SU-DHL-6 (cell line): ENCODE data around the gene ST7L.

ENCODE experiments used
- H2AFZ ChIP-seq: fragments of 200-600 bp; sonication (generic); 2 replicates; pipeline ENCODE4 v1.6.1; 2014; ENCODE audit warnings: low read depth, mild to moderate bottlenecking, moderate library complexity, mixed read lengths, antibody characterized with exemption, low read length; ENCODE audit not compliant: severe bottlenecking
- H3F3A ChIP-seq: fragments of 200-600 bp; shearing (Covaris generic); 2 replicates; pipeline ENCODE4 v1.6.0; 2016; ENCODE audit warnings: antibody characterized with exemption, mild to moderate bottlenecking; ENCODE audit not compliant: insufficient read depth
- H3K27ac ChIP-seq: fragments of 200-600 bp; sonication (generic); 2 replicates; pipeline ENCODE4 v1.5.1; 2016; ENCODE audit warnings: low read depth, mild to moderate bottlenecking, low read length, moderate library complexity, mixed read lengths
- H3K27me3 ChIP-seq: fragments of 200-600 bp; sonication (generic), shearing (Covaris generic); 2 replicates; pipeline ENCODE4 v1.6.0; 2014; ENCODE audit warnings: mild to moderate bottlenecking, low read length
- H3K36me3 ChIP-seq: fragments of 200-600 bp; sonication (generic); 2 replicates; pipeline ENCODE4 v1.6.1; 2014; ENCODE audit warnings: mild to moderate bottlenecking, low read length, mixed read lengths
- H3K4me2 ChIP-seq: fragments of 300-600, 200-600 bp; shearing (Covaris generic), sonication (generic); 2 replicates; pipeline ENCODE4 v1.6.0; 2014; ENCODE audit warnings: low read length, low read depth, mild to moderate bottlenecking; ENCODE audit not compliant: poor library complexity, severe bottlenecking
- H3K4me3 ChIP-seq: fragments of 200-600 bp; sonication (generic); 2 replicates; pipeline ENCODE4 v1.5.1; 2014; ENCODE audit warnings: antibody characterized with exemption, low read length, mild to moderate bottlenecking, mixed read lengths; ENCODE audit not compliant: insufficient read depth, poor library complexity, severe bottlenecking
- H3K79me2 ChIP-seq: fragments of 200-600 bp; sonication (generic); 2 replicates; pipeline ENCODE4 v1.6.1; 2014; ENCODE audit warnings: mild to moderate bottlenecking, low read length, moderate library complexity; ENCODE audit not compliant: insufficient read depth
- H3K9ac ChIP-seq: fragments of 200-600 bp; sonication (generic); 2 replicates; pipeline ENCODE4 v1.7.0; 2014; ENCODE audit warnings: mild to moderate bottlenecking, low read length
- H3K9me2 ChIP-seq: fragments of 200-600 bp; sonication (generic); replicated peaks from 2 replicates; pipeline ENCODE4 v1.6.1; 2014; ENCODE audit warnings: low read length; ENCODE audit not compliant: insufficient read depth
- H3K9me3 ChIP-seq: fragments of 200-600 bp; sonication (generic); 2 replicates; pipeline ENCODE4 v1.6.1; 2014; ENCODE audit warnings: low read length, mixed read lengths; ENCODE audit not compliant: insufficient read depth
- H4K20me1 ChIP-seq: fragments of 200-600 bp; sonication (generic); 2 replicates; pipeline ENCODE4 v1.6.1; 2014; ENCODE audit warnings: low read depth, mild to moderate bottlenecking, antibody characterized with exemption, low read length, moderate library complexity, mixed read lengths
- EZH2phosphoT487 ChIP-seq: fragments of 200-600 bp; sonication (generic), shearing (Covaris generic); conservative IDR thresholded peaks from 2 replicates; pipeline ENCODE4 v1.6.1; 2018; ENCODE audit warnings: mild to moderate bottlenecking, antibody characterized with exemption, low read length, moderate library complexity, mixed read lengths
- TF ChIP-seq, protein P1 (sequence below): fragments of 200-600 bp; sonication (generic); IDR thresholded peaks from one replicate; pipeline ENCODE4 v1.5.1; 2017; ENCODE audit warnings: antibody characterized with exemption, mild to moderate bottlenecking, low read length, moderate library complexity; ENCODE audit not compliant: insufficient read depth, poor library complexity, severe bottlenecking

Gene ST7L

DNA sequence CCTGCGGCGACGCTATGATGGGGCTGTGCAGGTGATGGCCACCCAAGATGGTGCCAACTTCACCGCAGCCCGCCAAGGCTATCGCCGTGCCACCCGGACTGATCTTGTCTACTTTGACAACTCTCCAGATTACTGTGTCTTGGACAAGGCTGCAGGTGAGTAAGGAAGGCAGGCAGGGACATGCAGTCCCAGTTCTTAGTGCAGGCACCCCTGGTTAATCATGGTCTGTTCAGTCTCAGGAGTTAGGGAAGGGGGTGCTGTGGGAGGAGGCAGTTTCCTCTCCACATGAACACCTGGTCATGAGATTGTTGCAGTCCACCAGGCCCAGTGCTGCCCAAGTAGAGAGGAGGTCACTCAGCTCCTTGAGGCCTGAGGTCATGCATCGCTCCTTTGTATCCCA is 101.7 kb downstream of the ST7L start:
- Histone ChIP-seq H3K36me3 (no peaks in the 10 kb centered on the region), H3K9ac (no peak overlapping the region), H3K79me2 (no peaks in the 10 kb centered on the region), H3K9me3 (no peaks in the 10 kb centered on the region), H3K27me3 (no peaks in the 10 kb centered on the region), H3F3A (no peaks in the 10 kb centered on the region), H3K27ac (no peak overlapping the region), H2AFZ (no peak overlapping the region), H3K9me2 (no peaks in the 10 kb centered on the region), H3K4me3 (no peak overlapping the region), H3K4me2 (no peak overlapping the region), H4K20me1 (no peaks in the 10 kb centered on the region)
- TF ChIP-seq, protein P1, sequence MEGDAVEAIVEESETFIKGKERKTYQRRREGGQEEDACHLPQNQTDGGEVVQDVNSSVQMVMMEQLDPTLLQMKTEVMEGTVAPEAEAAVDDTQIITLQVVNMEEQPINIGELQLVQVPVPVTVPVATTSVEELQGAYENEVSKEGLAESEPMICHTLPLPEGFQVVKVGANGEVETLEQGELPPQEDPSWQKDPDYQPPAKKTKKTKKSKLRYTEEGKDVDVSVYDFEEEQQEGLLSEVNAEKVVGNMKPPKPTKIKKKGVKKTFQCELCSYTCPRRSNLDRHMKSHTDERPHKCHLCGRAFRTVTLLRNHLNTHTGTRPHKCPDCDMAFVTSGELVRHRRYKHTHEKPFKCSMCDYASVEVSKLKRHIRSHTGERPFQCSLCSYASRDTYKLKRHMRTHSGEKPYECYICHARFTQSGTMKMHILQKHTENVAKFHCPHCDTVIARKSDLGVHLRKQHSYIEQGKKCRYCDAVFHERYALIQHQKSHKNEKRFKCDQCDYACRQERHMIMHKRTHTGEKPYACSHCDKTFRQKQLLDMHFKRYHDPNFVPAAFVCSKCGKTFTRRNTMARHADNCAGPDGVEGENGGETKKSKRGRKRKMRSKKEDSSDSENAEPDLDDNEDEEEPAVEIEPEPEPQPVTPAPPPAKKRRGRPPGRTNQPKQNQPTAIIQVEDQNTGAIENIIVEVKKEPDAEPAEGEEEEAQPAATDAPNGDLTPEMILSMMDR = no peak
- no peak for TF ChIP-seq EZH2phosphoT487

GRCh38 chr1:112516141-112516540 is 102.8 kb downstream of the ST7L start:
- no peak overlapping the region for H3K9ac ChIP-seq
- no peak for TF ChIP-seq EZH2phosphoT487
- TF ChIP-seq, protein P1 = no peak
- no peak overlapping the region for H3K4me2 ChIP-seq
- H3K4me3 ChIP-seq = no peak overlapping the region
- H3K27me3 ChIP-seq = no peaks in the 10 kb centered on the region
- no peaks in the 10 kb centered on the region for H4K20me1 ChIP-seq
- no peaks in the 10 kb centered on the region for H3K79me2 ChIP-seq
- H3K36me3 ChIP-seq = no peaks in the 10 kb centered on the region
- H2AFZ ChIP-seq = no peak overlapping the region
- H3K9me3 ChIP-seq = no peaks in the 10 kb centered on the region
- no peak overlapping the region for H3K27ac ChIP-seq
- no peaks in the 10 kb centered on the region for H3K9me2 ChIP-seq
- H3F3A ChIP-seq = no peaks in the 10 kb centered on the region

GRCh38 chr1:112515311-112516009 is 103.5 kb downstream of the ST7L start:
- no peaks in the 10 kb centered on the region for H3K9me2 ChIP-seq
- no peaks in the 10 kb centered on the region for H3F3A ChIP-seq
- H3K27me3 ChIP-seq = no peaks in the 10 kb centered on the region
- no peak overlapping the region for H3K9ac ChIP-seq
- no peak overlapping the region for H3K27ac ChIP-seq
- TF ChIP-seq, protein P1 = no peak
- no peak for TF ChIP-seq EZH2phosphoT487
- H2AFZ ChIP-seq = no peak overlapping the region
- H4K20me1 ChIP-seq = no peaks in the 10 kb centered on the region
- no peak overlapping the region for H3K4me3 ChIP-seq
- no peaks in the 10 kb centered on the region for H3K79me2 ChIP-seq
- no peaks in the 10 kb centered on the region for H3K36me3 ChIP-seq
- no peaks in the 10 kb centered on the region for H3K9me3 ChIP-seq
- no peak overlapping the region for H3K4me2 ChIP-seq
